Measurements from ENCODE around the gene SLC22A15. TPM values are rescaled to one million over a fixed set of nuclear protein-coding genes. Genes with fewer than 3 reads are reported as not detected.

The SLC22A15 gene
- total RNA-seq, 1 donor from 2014 or later, result 2.3 TPM

DNA sequence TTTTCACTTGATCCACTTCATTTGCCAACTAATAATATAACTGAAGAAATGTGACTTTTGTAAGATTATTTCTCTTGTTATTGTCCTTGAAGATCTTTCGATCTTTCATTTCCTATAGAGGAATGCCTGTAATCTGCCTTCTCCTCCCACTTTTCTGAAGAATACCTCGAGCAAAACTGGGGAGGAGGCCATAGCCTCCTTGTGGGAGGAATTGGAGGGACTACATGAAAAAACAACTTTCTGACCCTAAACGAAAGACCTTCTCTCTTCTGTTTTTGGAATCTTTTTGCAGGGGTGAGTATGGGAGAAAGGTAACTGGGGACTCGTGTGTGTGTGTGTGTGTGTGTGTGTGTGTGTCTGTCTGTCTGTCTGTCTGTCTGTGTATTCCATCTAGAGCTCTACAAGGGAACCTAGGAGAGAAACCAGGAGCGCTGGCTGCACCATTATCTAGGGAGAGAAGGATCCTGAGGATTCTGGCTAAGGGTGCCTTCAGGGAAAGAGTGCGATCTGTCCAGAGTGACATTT, 102.4 kb downstream of the SLC22A15 start:
- DNase-seq (ENCODE audit: low read depth, low spot score), result no peak
- H3K27me3 Mint-ChIP-seq (ENCODE audit: low read depth), result no peaks in the 10 kb centered on the region
- H3K27ac Mint-ChIP-seq (ENCODE audit: unreplicated experiment), result no peak overlapping the region
- no peak overlapping the region for H3K4me3 Mint-ChIP-seq
- H3K36me3 Mint-ChIP-seq (ENCODE audit: low read depth), result no peaks in the 10 kb centered on the region
- TF ChIP-seq, protein P1, sequence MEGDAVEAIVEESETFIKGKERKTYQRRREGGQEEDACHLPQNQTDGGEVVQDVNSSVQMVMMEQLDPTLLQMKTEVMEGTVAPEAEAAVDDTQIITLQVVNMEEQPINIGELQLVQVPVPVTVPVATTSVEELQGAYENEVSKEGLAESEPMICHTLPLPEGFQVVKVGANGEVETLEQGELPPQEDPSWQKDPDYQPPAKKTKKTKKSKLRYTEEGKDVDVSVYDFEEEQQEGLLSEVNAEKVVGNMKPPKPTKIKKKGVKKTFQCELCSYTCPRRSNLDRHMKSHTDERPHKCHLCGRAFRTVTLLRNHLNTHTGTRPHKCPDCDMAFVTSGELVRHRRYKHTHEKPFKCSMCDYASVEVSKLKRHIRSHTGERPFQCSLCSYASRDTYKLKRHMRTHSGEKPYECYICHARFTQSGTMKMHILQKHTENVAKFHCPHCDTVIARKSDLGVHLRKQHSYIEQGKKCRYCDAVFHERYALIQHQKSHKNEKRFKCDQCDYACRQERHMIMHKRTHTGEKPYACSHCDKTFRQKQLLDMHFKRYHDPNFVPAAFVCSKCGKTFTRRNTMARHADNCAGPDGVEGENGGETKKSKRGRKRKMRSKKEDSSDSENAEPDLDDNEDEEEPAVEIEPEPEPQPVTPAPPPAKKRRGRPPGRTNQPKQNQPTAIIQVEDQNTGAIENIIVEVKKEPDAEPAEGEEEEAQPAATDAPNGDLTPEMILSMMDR (conservative IDR thresholded peaks at IDR 0.05), result no peak
- H3K9me3 Mint-ChIP-seq, result no peaks in the 10 kb centered on the region
- no peaks in the 10 kb centered on the region for H3K4me1 Mint-ChIP-seq

DNA sequence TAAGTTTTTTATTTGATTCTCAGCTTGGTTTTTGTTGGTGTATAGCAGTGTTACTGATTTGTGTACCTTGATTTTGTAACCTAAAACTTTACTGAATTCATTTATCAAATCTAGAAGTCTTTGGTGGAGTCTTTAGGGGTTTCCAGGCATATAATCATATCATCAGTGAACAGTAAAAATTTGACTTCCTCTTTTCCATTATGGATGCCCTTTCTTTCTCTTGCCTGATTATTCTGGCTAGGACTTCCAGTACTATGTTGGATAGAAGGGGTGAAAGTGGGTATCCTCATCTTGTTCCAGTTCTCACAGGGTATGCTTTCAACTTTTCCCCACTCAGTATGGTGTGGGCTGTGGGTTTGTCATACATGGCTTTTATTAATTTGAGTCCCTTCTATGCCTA, 111.3 kb downstream of the SLC22A15 start:
- TF ChIP-seq, protein P1 (conservative IDR thresholded peaks at IDR 0.05), result no peak
- H3K4me1 Mint-ChIP-seq, result no peaks in the 10 kb centered on the region
- H3K27me3 Mint-ChIP-seq (ENCODE audit: low read depth), result no peaks in the 10 kb centered on the region
- no peak overlapping the region for H3K4me3 Mint-ChIP-seq
- H3K36me3 Mint-ChIP-seq (ENCODE audit: low read depth), result peaks cover 9% of the 10 kb centered on the region
- peaks cover 32% of the 10 kb centered on the region for H3K9me3 Mint-ChIP-seq
- DNase-seq (ENCODE audit: low read depth, low spot score), result no peak
- no peak overlapping the region for H3K27ac Mint-ChIP-seq (ENCODE audit: unreplicated experiment)

DNA sequence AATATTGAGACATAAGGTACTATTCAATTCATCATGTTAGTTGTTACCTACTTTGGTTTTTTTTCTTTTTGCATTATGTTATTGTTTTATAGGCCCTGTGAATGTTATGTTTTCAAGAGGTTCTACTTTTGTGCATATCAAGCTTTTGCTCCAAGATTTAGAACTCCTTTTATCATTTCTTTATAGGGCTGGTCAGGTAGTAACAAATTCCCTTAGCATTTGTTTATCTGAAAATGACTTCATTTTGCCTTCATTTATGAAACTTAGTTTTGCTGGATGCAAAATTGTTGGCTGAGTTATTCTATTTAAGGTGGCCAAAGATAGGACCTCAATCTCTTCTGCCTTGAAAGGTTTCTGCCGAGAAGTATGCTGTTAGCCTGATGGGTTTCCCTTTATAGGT, 113.6 kb downstream of the SLC22A15 start:
- peaks cover 35% of the 10 kb centered on the region for H3K9me3 Mint-ChIP-seq
- no peak overlapping the region for H3K27ac Mint-ChIP-seq (ENCODE audit: unreplicated experiment)
- H3K4me1 Mint-ChIP-seq, result no peaks in the 10 kb centered on the region
- H3K4me3 Mint-ChIP-seq, result no peak overlapping the region
- H3K27me3 Mint-ChIP-seq (ENCODE audit: low read depth), result no peaks in the 10 kb centered on the region
- TF ChIP-seq, protein P1 (conservative IDR thresholded peaks at IDR 0.05), result no peak
- DNase-seq (ENCODE audit: low read depth, low spot score), result no peak
- peaks cover 9% of the 10 kb centered on the region for H3K36me3 Mint-ChIP-seq (ENCODE audit: low read depth)

DNA sequence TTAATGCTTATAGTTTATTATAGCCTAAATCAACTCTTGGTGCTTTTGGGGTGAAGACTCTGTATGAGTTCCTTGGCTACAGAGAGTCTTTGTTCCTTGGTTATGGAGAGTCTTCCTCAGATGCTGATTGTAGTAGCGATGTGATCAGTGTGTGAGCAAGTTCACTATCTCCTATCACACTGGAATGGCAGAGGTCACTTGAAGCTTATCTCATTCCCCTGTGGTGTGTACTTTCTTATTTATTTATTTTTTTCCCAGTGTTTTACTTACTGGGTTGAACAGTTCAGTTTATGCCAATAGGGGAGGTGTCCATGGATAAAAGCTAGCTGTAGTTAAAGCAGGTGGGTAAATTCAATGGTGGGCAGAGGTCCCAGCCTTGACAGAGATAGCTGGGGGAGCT, 114.8 kb downstream of the SLC22A15 start:
- TF ChIP-seq, protein P1 (conservative IDR thresholded peaks at IDR 0.05), result no peak
- no peaks in the 10 kb centered on the region for H3K27me3 Mint-ChIP-seq (ENCODE audit: low read depth)
- DNase-seq (ENCODE audit: low read depth, low spot score), result no peak
- H3K4me1 Mint-ChIP-seq, result no peaks in the 10 kb centered on the region
- no peak overlapping the region for H3K4me3 Mint-ChIP-seq
- peaks cover 9% of the 10 kb centered on the region for H3K36me3 Mint-ChIP-seq (ENCODE audit: low read depth)
- no peak overlapping the region for H3K27ac Mint-ChIP-seq (ENCODE audit: unreplicated experiment)
- H3K9me3 Mint-ChIP-seq, result peaks cover 36% of the 10 kb centered on the region

DNA sequence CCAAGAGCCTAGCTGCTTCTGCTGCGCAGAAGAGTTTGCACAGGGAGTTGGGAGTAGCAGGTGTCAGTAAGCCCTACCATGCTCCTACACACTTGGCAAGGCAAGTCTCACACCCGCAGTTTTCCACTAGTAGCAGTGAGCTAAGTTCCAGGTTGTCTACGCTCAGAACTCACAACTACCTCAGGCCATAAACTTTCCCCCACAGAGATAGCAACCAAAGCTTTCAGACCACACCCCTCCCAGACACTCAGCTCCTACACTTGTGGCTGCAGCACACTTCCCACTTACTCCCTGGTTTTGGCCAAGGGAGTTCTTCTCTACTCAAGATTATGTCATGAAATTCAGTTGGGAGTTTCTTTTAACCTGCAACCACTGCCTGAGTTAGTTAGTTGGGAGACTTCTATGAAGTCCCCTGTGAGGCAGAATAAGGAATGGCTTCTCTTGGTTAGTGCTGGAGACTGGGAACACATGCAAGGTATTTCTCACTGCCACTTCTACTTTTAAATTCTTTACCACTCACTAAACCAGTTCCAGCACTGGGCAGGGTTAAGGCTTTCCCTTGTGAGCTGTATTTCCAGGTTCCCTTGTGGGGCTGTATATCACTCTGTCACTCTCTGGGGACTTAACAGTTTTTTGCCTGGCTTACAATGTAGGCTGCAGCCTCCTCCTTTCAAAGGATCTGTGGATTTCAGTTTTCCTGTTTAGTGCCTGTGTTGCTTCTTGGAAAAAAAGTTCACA, 116.6 kb downstream of the SLC22A15 start:
- Mint-ChIP-seq H3K9me3 (peaks cover 31% of the 10 kb centered on the region), H3K4me3 (no peak overlapping the region), H3K27me3 (ENCODE audit: low read depth) (no peaks in the 10 kb centered on the region), H3K4me1 (no peaks in the 10 kb centered on the region), H3K27ac (ENCODE audit: unreplicated experiment) (no peak overlapping the region), H3K36me3 (ENCODE audit: low read depth) (peaks cover 11% of the 10 kb centered on the region)
- DNase-seq (ENCODE audit: low read depth, low spot score), result no peak
- TF ChIP-seq, protein P1 (conservative IDR thresholded peaks at IDR 0.05), result no peak

All from neural crest cell (in vitro differentiated cells).